GM20431 (cell line): Measurements from ENCODE around the gene TAX1BP1.
"Not testable (repeated sequence)": the region's sequence is repeated elsewhere in the genome, so short reads cannot be mapped to it uniquely, and the experiment has no call there.

Experiments used
- in situ Hi-C: fragments of 300-500 bp; cut with MseI, MboI; formaldehyde crosslinking; loops from one replicate; pipeline ENCODE4 v1.15.0; 2020; ENCODE audit warnings: low sequenced_read_pairs; ENCODE audit not compliant: unreplicated experiment

TAX1BP1 gene

GRCh38 chr7:27737178-27737577, 2.8 kb upstream of the TAX1BP1 start:
- in situ Hi-C loops: no loop called here

- in situ Hi-C loops: no loop called here
Measured at GRCh38 chr7:27737616-27738015, 2.3 kb upstream of the TAX1BP1 start.

DNA sequence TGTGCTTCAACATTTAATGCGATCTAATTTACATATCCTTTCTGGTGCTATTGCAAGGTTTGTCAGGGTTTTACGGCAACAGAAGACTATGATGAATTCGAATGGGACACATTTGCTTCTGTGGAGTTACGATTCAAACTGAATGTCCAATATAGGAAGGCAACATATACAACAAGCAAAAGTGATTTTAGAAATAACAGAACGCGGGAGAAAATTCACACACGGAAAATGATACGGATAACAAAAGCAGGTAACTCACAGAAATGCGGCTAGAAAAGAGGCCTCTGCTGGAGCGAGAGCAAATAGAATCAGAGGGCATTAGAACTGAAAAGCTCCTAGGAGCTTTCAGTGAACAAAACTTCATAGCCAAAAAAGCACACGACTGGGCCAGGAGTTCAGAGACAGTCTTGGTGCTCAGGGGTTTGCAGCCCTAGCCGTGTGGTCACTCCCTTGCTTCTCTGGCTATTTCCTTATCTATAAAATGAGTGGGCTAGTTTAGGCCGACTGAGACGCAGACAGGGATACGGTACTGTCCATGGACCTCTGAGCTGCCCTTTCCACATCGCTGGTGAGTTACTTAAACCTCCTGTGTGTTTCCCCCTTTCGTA, 557 bp upstream of the TAX1BP1 start:
- in situ Hi-C loops: no loop called here

- in situ Hi-C loops: no loop called here
Measured at GRCh38 chr7:27740449-27741086, 606 bp downstream of the TAX1BP1 start.

- in situ Hi-C loops: not testable (repeated sequence)
Measured at GRCh38 chr7:27742091-27742710, 2.2 kb downstream of the TAX1BP1 start.

DNA sequence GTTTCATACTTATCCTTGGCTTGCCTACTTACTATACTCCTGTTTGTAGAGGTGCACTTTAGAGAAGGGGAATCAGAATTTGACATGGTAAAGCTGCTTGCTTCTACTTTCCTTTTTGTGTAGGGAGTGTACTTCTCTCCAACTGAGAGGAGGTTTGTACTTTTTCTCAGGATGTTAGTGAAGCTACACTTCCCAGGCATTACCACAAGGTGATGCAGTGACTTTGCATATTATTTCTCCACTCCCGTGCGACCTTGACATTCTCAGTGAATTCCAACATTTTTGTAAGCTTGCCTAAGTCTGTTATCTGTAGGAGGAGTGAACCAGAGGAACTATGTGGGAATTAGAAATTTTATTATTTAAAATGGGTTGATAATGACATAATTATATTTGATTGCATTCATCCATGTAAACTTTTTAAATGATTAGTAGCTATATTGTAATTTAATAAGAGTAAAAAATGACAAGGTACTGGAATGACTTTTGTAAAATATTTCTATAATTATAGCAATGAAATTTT, 5.2 kb downstream of the TAX1BP1 start:
- in situ Hi-C loops: no loop called here

- in situ Hi-C loops: no loop called here
Measured at GRCh38 chr7:27746486-27746885, 6.5 kb downstream of the TAX1BP1 start.

- in situ Hi-C loops: no loop called here
Measured at GRCh38 chr7:27746978-27747377, 7.0 kb downstream of the TAX1BP1 start.

DNA sequence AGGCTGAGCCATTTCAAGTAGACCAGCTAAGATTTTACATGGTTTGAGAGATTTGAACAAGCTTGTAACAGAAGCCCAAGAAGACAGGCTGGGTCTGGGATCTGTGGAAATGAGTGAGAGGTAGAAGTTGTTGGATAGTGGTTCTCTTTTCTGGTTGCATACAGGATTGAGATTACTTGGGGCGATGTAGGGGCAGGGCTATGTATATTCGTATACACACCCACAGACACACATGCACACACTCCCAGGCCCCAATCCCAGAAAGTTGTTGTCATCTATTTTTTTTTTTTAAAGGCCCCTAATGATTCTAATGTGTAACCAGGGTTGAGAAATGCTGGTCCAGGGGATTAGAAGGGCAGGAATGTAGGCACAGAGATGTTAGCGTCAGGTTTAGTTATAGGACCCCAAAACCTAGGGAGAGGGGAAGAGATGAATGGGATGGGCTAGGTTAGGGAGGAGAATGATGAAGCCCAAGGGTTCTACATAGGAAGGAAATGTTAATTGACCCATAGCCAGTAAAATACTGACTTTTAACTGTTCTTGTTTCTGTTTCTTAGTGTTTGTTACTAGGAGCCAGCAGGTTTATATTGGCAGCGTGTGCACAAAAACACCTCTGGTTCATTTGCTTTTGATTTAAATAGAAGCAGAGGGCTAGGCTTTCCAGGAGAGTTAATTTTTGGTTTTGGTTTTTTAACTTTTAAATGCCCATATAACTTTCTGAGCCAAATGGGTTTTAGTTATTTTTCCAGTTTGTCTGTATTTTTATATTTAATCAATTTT, 7.8 kb downstream of the TAX1BP1 start:
- in situ Hi-C loops: no loop called here

DNA sequence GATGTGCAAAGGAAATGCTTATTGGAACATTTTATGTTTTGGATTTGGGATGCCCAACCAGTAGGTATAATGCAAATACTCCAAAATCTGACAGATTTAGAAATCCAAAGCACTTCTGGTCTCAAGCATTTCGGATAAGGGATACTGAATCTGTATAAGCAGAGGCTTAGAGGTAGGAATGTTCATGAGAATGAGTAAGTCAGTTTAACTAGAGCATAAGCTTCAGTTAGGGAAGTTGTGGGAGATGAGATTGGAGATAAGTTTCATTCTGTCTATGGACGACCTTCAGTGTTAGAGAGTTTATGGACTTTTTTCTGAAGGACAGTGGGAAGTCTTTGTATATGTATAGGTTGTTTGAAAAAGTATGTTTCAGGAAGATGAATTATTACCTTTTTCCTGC, 10.4 kb downstream of the TAX1BP1 start:
- in situ Hi-C loops: no loop called here

DNA sequence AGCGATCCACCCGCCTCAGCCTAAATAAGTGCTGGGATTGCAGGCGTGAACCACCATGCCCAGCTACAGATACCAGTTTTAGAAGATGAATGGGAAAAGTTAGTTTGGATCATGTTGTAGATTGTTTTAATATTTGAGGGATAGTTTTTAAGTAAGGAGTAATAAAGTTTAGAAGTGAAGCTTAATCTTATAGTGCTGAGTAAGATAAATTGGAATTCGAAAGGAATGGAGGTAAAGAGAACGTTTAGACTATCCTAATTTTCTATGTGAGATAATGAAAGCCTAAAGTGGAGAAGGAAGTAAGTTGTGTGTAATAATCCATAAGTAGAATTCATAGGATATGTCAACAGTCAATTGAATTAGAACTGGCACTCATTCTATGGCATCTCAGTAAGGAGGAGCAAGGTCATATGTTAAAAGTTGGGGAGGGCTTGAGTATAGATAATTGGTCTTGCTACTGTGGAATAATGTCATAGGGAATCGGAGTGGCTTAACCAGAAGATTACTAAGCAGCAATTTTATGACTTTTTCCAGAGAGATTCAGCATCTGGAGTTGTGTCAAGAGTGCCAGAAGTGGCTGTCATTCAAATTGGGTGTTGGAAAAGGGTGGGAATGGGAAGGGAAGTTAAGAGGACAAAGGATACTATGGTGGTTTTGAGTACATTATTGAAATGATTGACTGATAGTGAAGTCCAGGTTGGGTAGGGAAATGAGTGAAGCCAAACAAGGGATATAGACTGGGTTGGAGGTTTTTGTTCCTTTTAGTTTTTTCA, 12.1 kb downstream of the TAX1BP1 start:
- in situ Hi-C loops: no loop called here

DNA sequence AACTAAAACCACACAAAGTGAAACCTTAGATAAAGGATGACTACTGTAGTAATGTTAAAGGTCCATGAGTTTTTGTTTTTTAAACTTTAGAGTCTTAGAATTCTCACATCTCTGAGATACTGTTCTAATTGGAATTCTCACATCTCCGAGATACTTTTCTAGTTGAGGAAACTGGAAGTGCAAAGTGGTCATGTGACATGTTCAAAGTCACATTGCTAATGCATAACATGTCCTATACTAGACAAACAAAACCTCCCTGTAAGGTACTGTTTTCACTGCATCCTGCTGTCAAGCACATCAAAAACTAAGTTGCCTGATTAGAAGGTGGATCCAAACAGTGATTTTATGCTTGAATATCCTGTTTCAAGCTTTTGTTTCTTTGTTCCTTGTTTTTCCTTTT, 13.9 kb downstream of the TAX1BP1 start:
- in situ Hi-C loops: no loop called here

GRCh38 chr7:27756298-27756697, 16.3 kb downstream of the TAX1BP1 start:
- in situ Hi-C loops: no loop called here

DNA sequence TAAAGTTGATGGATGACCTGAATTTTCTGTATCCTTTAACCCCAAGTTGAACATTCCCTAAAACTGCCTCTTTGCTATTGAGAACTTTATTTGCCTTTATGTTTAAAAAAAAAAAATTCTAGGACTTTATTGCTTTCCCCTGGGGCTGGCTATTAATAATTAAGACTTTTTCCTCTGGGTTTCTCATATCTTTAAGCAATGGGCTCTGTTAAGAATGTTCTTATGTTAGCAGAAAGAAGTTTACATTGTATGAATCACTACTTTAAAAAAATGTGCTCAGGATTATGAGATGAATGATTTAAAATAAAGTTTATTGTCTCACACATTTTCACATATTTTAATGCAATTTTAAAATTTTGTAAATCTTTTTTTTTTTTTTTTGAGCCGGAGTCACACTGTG, 19.5 kb downstream of the TAX1BP1 start:
- in situ Hi-C loops: no loop called here

DNA sequence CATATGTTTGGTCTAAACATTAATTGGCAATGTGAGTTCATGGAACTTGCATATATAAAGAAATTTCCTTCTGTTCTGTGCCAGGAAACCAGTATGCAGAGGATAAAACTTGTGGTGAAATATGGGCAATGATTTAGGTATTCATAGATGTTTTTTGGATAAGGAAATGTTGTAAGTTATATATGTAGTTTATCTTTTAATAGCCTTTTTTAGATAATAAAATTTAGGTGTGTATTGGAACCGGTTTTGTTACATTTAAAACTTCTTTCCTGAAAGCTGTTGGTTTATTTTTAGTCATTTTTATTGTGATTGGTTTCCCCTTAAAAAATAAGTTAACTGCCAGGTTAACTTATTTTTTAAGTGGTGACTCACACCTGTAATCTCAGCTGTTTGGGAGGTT, 22.1 kb downstream of the TAX1BP1 start:
- in situ Hi-C loops: no loop called here

DNA sequence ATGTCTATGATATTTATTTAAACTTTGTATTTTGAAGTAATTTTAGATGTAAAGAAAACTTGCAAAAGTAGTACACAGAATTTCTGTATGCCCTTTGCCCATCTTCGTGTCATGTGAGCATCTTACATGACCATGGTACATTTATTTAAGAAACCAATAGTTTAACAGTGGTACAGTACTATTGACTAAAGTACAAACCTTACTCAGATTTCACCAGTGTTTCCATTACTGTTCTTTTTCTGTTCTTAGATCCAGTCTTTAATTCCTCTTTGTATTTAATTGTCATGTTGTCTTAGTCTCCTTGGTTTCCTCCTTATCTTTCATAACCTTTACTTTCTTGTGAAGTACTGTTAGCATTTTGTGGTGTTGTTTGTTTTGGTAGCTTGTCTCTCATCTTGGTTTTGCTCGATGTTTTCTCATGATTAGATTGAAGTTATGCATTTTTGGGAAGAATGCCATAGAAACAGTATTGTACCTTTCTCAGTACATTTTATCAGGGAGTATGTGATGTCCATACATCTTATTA, 24.1 kb downstream of the TAX1BP1 start:
- in situ Hi-C loops: no loop called here

- in situ Hi-C loops: no loop called here
Measured at GRCh38 chr7:27765841-27766240, 25.9 kb downstream of the TAX1BP1 start.

- in situ Hi-C loops: no loop called here
Measured at GRCh38 chr7:27767374-27767773, 27.4 kb downstream of the TAX1BP1 start.

DNA sequence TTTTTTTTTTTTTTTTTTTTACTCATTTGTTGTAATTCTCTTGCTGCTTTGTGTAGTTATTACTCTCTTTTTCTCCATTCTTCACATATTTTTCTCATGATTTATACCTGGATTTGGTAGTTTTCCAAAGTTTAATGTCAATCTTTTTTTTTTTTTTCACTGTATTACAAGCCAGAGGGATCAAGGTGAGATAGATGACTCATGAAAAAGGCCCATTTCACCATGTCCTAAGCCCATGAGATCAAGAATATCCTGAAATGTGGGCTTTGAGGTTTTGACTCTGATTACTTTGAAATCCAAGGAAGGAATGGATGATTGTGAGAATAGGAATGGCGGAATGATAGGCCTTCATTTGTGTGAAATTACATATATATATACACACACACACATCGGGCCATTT, 31.1 kb downstream of the TAX1BP1 start:
- in situ Hi-C loops: no loop called here
